Naive thymus-derived CD4-positive, alpha-beta T cell (primary cell): Measurements from ENCODE around the gene ERN2. TPM values are rescaled to one million over a fixed set of nuclear protein-coding genes. Genes with fewer than 3 reads are reported as not detected.
"Not testable (repeated sequence)": the region's sequence is repeated elsewhere in the genome, so short reads cannot be mapped to it uniquely, and the experiment has no call there.

Experiments used
- ATAC-seq: fragments of 150-1000 bp; cut with Tn5 transposase; 2 replicates; pipeline ENCODE4 v1.10.0; 2021; ENCODE audit warnings: mild to moderate bottlenecking, moderate library complexity
- CTCF ChIA-PET: fragments of 350-600 bp; sonication (Branson Sonifier 250); formaldehyde crosslinking; loops from one replicate; lab custom pipeline; 2021; ENCODE audit warnings: antibody characterized with exemption; lab: Charles Lee
- POLR2A ChIA-PET: fragments of 350-600 bp; sonication (Branson Sonifier 250); formaldehyde crosslinking; loops from one replicate; lab custom pipeline; 2021; ENCODE audit warnings: antibody characterized with exemption, inconsistent platforms; lab: Charles Lee
- DNase-seq, 9 donors: peaks; one replicate each; pipeline versions ENCODE4 v3.0.0 to v3.0.0-alpha.2; 2020 to 2022; ENCODE audit warnings: mixed read lengths in 1 of 9
- H3K27ac ChIP-seq: one replicate; pipeline ENCODE4 v1.7.0; 2013; ENCODE audit warnings: mild to moderate bottlenecking, low read depth, low read length, moderate library complexity
- H3K27me3 ChIP-seq, 2 donors: one replicate each; pipeline ENCODE4 v1.7.0; 2013; ENCODE audit warnings: low read length in 2 of 2, mild to moderate bottlenecking in 2 of 2, moderate library complexity in 2 of 2; ENCODE audit not compliant: control insufficient read depth in 2 of 2, insufficient read depth in 2 of 2
- H3K36me3 ChIP-seq, 3 experiments: 1 replicate in 2 of 3; 2 replicates in 1 of 3; pipeline ENCODE4 v1.7.0; 2013; ENCODE audit warnings: low read length in 3 of 3, mild to moderate bottlenecking in 3 of 3, moderate library complexity in 1 of 3; ENCODE audit not compliant: insufficient read depth in 3 of 3, control insufficient read depth in 2 of 3
- H3K4me1 ChIP-seq, 2 donors: one replicate each; pipeline ENCODE4 v1.7.0; 2013; ENCODE audit warnings: low read length in 2 of 2, mild to moderate bottlenecking in 2 of 2, moderate library complexity in 1 of 2; ENCODE audit not compliant: control insufficient read depth in 2 of 2, insufficient read depth in 2 of 2
- H3K4me3 ChIP-seq: 2 replicates; pipeline ENCODE4 v1.7.0; 2013; ENCODE audit warnings: mild to moderate bottlenecking, low read length
- H3K9me3 ChIP-seq, 3 experiments: 1 replicate in 2 of 3; 2 replicates in 1 of 3; pipeline ENCODE4 v1.7.0; 2013; ENCODE audit warnings: low read length in 3 of 3; ENCODE audit not compliant: control insufficient read depth in 2 of 3
- H3K27ac Mint-ChIP-seq, 9 donors: one replicate each; pipeline ENCODE4 v1.8.0; 2020 to 2022; ENCODE audit warnings: mixed read lengths in 9 of 9, mild to moderate bottlenecking in 8 of 9, moderate library complexity in 5 of 9, inconsistent platforms in 2 of 9
- H3K27me3 Mint-ChIP-seq, 5 donors: one replicate each; pipeline ENCODE4 v1.8.0; 2021 to 2022; ENCODE audit warnings: mixed read lengths in 5 of 5, mild to moderate bottlenecking in 1 of 5
- H3K36me3 Mint-ChIP-seq, 5 donors: one replicate each; pipeline ENCODE4 v1.8.0; 2020 to 2022; ENCODE audit warnings: mixed read lengths in 5 of 5, mild to moderate bottlenecking in 3 of 5, inconsistent platforms in 1 of 5
- H3K4me1 Mint-ChIP-seq, 7 donors: one replicate each; pipeline ENCODE4 v1.8.0; 2020 to 2022; ENCODE audit warnings: mixed read lengths in 7 of 7, mild to moderate bottlenecking in 3 of 7, inconsistent platforms in 1 of 7
- H3K4me3 Mint-ChIP-seq, 10 donors: one replicate each; pipeline ENCODE4 v1.8.0; 2020 to 2022; ENCODE audit warnings: mild to moderate bottlenecking in 10 of 10, mixed read lengths in 10 of 10, moderate library complexity in 6 of 10, inconsistent platforms in 2 of 10
- H3K9me3 Mint-ChIP-seq, 11 donors: one replicate each; pipeline ENCODE4 v1.8.0; 2020 to 2022; ENCODE audit warnings: mixed read lengths in 11 of 11, mild to moderate bottlenecking in 4 of 11, inconsistent platforms in 1 of 11, moderate library complexity in 1 of 11
- intact Hi-C, 2 donors: fragments of 100-400 bp; cut with micrococcal nuclease; formaldehyde crosslinking; loops; one replicate each; pipeline ENCODE4 v1.15.1; 2023
- polyA plus RNA-seq, 2 donors: library from polyadenylated mRNA; unstranded; fragments of 300-500 nt; fragmentation: Illumina TruSeq; gene quantifications; one replicate each; pipeline ENCODE4 v1.2.3, GENCODE V29; 2021
- total RNA-seq, 6 experiments: library from RNA in 5 of 6; stranded (reverse) in 5 of 6; gene quantifications; 1 replicate in 5 of 6; 2 replicates in 1 of 6; pipeline ENCODE4 v1.2.3 and lab custom pipeline; 2021 to 2026

Gene ERN2
- total and polyA plus RNA-seq, 7 experiments from 2014 or later: not detected

DNA sequence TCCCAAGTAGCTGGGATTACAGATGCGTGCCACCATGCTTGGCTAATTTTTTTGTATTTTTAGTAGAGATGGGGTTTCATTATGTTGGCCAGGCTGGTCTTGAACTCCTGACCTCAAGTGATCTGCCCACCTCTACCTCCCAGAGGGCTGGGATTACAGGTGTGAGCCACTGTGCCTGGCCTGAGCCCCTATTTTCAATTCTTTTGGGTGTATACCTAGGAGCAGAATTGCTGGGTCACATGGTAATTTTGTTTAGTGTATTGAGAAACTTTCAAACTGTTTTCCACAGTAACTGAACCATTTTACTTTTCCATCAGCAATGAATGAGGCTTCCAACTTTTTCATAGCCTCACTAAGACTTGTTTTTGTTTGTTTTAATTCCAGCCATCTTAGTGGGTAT is 38.0 kb upstream of the ERN2 start:
- H3K27me3 ChIP-seq, H3K4me1 ChIP-seq, CTCF ChIA-PET, H3K4me3 Mint-ChIP-seq, H3K36me3 ChIP-seq, POLR2A ChIA-PET, intact Hi-C loops, ATAC-seq, H3K4me1 Mint-ChIP-seq, H3K9me3 ChIP-seq, DNase-seq, H3K36me3 Mint-ChIP-seq, H3K27ac ChIP-seq, H3K4me3 ChIP-seq, H3K27ac Mint-ChIP-seq: not testable (repeated sequence)
- H3K27me3 Mint-ChIP-seq: peaks cover 34 to 48% (median 45%) of the 10 kb centered on the region in 5 donors
- H3K9me3 Mint-ChIP-seq: peaks cover 0 to 20% (median 5%) of the 10 kb centered on the region in 11 donors

DNA sequence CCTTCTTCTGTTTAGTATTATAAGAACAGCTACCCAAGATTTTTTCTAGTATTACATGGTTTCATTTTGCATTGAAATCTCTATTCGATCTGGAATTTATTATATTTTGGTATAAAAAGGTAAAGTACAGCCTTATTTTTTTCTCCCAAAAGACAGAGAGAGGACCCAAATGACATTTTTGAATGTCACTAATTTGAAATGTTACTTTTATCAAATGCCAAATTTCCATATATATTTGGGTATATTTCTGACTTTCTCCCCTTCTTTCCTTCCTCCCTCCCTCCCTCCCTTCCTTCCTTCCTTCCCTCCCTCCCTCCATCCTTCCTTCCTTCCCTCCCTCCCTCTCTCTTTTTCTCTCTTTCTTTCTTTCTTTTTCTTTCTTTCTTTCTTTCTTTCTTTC is 35.6 kb upstream of the ERN2 start:
- POLR2A ChIA-PET: no interaction called here

DNA sequence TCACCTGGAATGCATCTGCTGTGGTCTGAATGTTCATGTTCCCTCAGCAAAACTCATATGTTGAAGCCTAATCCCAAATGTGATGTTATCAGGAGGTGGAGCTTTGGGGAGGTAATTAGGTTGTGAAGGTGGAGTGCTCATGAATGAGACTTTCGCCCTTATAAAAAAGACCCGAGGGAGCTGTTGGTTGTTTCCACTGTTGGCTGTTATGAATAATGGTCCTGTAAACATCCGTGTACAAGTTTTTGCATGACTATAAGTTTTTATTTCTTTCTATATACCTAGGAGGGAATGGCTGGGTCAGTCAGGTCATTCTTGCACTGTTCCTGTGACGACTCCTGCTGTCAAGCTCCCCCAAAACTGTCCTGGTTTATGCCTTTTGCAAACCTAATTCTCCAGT is 32.2 kb upstream of the ERN2 start:
- H3K4me1 Mint-ChIP-seq: peaks cover 0 to 3% (median 0%) of the 10 kb centered on the region in 7 donors
- peaks cover 0 to 24% (median 9%) of the 10 kb centered on the region in 11 donors for H3K9me3 Mint-ChIP-seq
- ChIA-PET POLR2A (no interaction called here), CTCF (no interaction called here)
- Histone ChIP-seq H3K36me3 (no peaks in the 10 kb centered on the region), H3K9me3 (no peaks in the 10 kb centered on the region), H3K4me1 (no peaks in the 10 kb centered on the region), H3K27me3 (peaks cover 0 to 3% of the 10 kb centered on the region in 2 donors), H3K4me3 (no peak overlapping the region), H3K27ac (no peak overlapping the region)
- peaks cover 0 to 6% (median 0%) of the 10 kb centered on the region in 5 donors for H3K36me3 Mint-ChIP-seq
- no peak overlapping the region for H3K4me3 Mint-ChIP-seq
- no peak overlapping the region for H3K27ac Mint-ChIP-seq
- intact Hi-C loops: no loop called here
- H3K27me3 Mint-ChIP-seq: peaks cover 35 to 57% (median 53%) of the 10 kb centered on the region in 5 donors
- ATAC-seq (no peak), DNase-seq (no peak)

More for the DNA sequence above, 35.6 kb upstream of the ERN2 start:
- peaks cover 0 to 6% (median 0%) of the 10 kb centered on the region in 5 donors for H3K36me3 Mint-ChIP-seq
- H3K27me3 Mint-ChIP-seq: peaks cover 34 to 52% (median 45%) of the 10 kb centered on the region in 5 donors
- H3K27ac Mint-ChIP-seq: peak overlapping the region in 1 of 9 donors; percentile 36
- H3K4me1 Mint-ChIP-seq: peaks cover 0 to 3% (median 0%) of the 10 kb centered on the region in 7 donors
- Histone ChIP-seq H3K4me3 (no peak overlapping the region), H3K4me1 (no peaks in the 10 kb centered on the region), H3K9me3 (no peaks in the 10 kb centered on the region), H3K27ac (no peak overlapping the region), H3K27me3 (peaks cover 0 to 3% of the 10 kb centered on the region in 2 donors), H3K36me3 (no peaks in the 10 kb centered on the region)
- no peak for DNase-seq
- peaks cover 0 to 28% (median 9%) of the 10 kb centered on the region in 11 donors for H3K9me3 Mint-ChIP-seq
- CTCF ChIA-PET: interaction anchor here (0.7 kb wide), 1 partner anchor 1199 kb away, joined by 4 read pairs; no protein-coding TSS in a partner anchor
- intact Hi-C loops: no loop called here
- no peak for ATAC-seq
- no peak overlapping the region for H3K4me3 Mint-ChIP-seq

DNA sequence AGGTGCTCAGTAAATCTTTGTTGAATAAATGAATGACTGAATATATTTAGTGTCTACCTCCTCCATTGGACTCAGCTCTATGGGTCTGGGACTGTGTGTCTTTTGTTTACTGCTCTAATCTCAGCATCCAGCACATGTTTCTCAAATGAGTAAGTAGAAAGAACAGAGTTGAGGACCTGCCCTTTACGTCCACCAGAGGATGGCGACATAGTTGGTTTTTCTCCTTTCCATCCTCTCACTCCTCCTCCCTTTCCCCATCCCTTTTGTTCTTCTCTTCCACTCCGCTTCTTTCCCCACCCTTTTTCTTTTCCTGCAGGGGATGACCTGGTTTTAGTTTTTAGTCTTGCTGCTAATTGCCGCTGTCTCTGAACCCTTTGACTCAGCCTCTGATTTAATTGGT is 29.7 kb upstream of the ERN2 start:
- Histone ChIP-seq H3K27me3 (peaks cover 0 to 3% of the 10 kb centered on the region in 2 donors), H3K36me3 (no peaks in the 10 kb centered on the region), H3K9me3 (no peaks in the 10 kb centered on the region), H3K27ac (no peak overlapping the region), H3K4me1 (no peaks in the 10 kb centered on the region), H3K4me3 (no peak overlapping the region)
- H3K9me3 Mint-ChIP-seq: peaks cover 0 to 24% (median 9%) of the 10 kb centered on the region in 11 donors
- peaks cover 37 to 54% (median 46%) of the 10 kb centered on the region in 5 donors for H3K27me3 Mint-ChIP-seq
- H3K36me3 Mint-ChIP-seq: peaks cover 0 to 6% (median 0%) of the 10 kb centered on the region in 5 donors
- no peaks in the 10 kb centered on the region for H3K4me1 Mint-ChIP-seq
- H3K27ac Mint-ChIP-seq: no peak overlapping the region
- intact Hi-C loops: no loop called here
- ChIA-PET POLR2A (no interaction called here), CTCF (no interaction called here)
- no peak for ATAC-seq
- no peak for DNase-seq
- H3K4me3 Mint-ChIP-seq: no peak overlapping the region

DNA sequence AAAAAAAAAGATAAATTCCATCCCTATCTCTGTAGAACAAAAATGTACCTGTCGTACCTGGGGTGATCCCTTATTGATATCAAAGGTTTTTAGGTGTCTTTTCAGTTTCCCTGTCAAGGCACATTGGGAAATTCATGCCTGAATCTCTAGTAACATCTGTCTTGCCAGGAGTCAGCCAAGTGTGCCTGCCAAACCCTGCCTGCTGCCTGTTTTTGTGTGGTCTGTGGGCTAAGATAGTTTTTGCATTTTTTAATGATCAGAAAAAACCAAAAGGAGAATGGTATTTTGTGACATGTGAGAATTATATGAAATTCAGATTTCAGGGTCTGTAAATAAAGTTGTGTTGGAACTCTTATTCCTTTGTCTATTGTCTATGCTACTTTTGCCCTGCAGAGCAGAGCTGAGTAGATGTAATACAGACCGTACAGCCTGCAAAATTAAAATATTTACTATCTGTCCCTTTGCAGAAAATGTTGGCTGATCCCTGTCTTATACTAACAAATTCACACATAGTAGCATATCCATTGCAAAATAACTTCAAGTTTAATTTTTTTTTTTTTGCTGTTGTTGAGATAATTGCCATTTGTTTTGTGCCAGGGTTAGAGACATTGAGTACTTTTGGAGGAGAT is 28.8 kb upstream of the ERN2 start:
- H3K4me3 ChIP-seq: no peak overlapping the region
- no peak overlapping the region for H3K27ac ChIP-seq
- Mint-ChIP-seq H3K4me3 (no peak overlapping the region), H3K9me3 (peaks cover 0 to 18% (median 7%) of the 10 kb centered on the region in 11 donors), H3K27me3 (peaks cover 34 to 44% (median 39%) of the 10 kb centered on the region in 5 donors), H3K4me1 (no peaks in the 10 kb centered on the region), H3K36me3 (peaks cover 0 to 6% (median 0%) of the 10 kb centered on the region in 5 donors), H3K27ac (no peak overlapping the region)
- H3K9me3 ChIP-seq: no peaks in the 10 kb centered on the region
- no peaks in the 10 kb centered on the region for H3K4me1 ChIP-seq
- peaks cover 0 to 3% of the 10 kb centered on the region in 2 donors for H3K27me3 ChIP-seq
- ChIA-PET POLR2A (interaction anchor here (0.7 kb wide), 1 partner anchor 126 kb away, joined by 4 read pairs; no protein-coding TSS in a partner anchor), CTCF (no interaction called here)
- ATAC-seq (no peak), DNase-seq (no peak)
- H3K36me3 ChIP-seq: no peaks in the 10 kb centered on the region
- intact Hi-C loops: no loop called here

DNA sequence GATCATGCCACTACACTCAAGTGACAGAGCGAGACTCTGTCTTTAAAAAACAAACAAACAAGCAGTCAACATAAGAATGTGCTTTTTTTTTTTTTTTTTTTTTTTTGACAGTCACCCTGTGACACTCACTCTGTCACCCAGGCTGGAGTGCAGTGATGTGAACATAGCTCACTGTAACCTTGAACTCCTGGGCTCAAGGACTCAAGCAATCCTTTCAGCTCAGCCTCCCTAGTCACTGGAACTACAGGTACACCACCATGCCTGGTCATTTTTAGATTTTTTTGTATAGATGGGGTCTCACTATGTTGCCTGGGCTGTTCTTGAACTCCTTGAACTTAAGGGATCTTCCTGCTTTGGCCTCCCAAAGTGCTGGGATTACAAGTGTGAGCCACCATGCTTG is 26.5 kb upstream of the ERN2 start:
- H3K36me3 Mint-ChIP-seq: no peaks in the 10 kb centered on the region
- DNase-seq (no peak), ATAC-seq (no peak)
- intact Hi-C loops: loop anchor here in 1 of 2 donors (10.0 kb wide), 2 partner anchors 275 to 515 kb away; partner anchors contain the start of gene CACNG3
- peaks cover 0 to 5% (median 4%) of the 10 kb centered on the region in 7 donors for H3K4me1 Mint-ChIP-seq
- H3K27ac Mint-ChIP-seq: no peak overlapping the region
- H3K9me3 Mint-ChIP-seq: peaks cover 0 to 6% (median 0%) of the 10 kb centered on the region in 11 donors
- H3K27me3 Mint-ChIP-seq: peaks cover 24 to 30% (median 27%) of the 10 kb centered on the region in 5 donors
- Histone ChIP-seq H3K36me3 (no peaks in the 10 kb centered on the region), H3K27me3 (peaks cover 0 to under 1% of the 10 kb centered on the region in 2 donors), H3K4me1 (no peaks in the 10 kb centered on the region), H3K9me3 (no peaks in the 10 kb centered on the region), H3K4me3 (no peak overlapping the region), H3K27ac (no peak overlapping the region)
- ChIA-PET CTCF (no interaction called here), POLR2A (interaction anchor here (0.6 kb wide), 1 partner anchor 130 kb away, joined by 3 read pairs; no protein-coding TSS in a partner anchor)
- H3K4me3 Mint-ChIP-seq: no peak overlapping the region
